Tibial nerve (tissue), 4 donors: ENCODE measurements around the gene PXDN. TPM values are rescaled to one million over a fixed set of nuclear protein-coding genes. Genes with fewer than 3 reads are reported as not detected.
A peak's percentile ranks its signal among the peaks of the same experiment; 100 is the strongest.

Source experiments
- DNase-seq, 2 donors: peaks; one replicate each; pipeline ENCODE4 v3.0.0-alpha.2; 2019; ENCODE audit warnings: low spot score in 2 of 2
- H3K27ac ChIP-seq, 4 donors: fragments of 200-600 bp; sonication (generic) in 3 of 4; one replicate each; pipeline ENCODE4 v1.5.1; 2017 to 2019; ENCODE audit warnings: mild to moderate bottlenecking in 1 of 4
- H3K27me3 ChIP-seq, 2 donors: fragments of 200-600 bp; sonication (generic) in 1 of 2; one replicate each; pipeline versions ENCODE4 v1.5.1 to v1.6.0; 2017 to 2019
- H3K36me3 ChIP-seq, 3 donors: fragments of 200-600 bp; sonication (generic); one replicate each; pipeline ENCODE4 v1.5.1; 2018 to 2019
- H3K4me1 ChIP-seq, 4 donors: fragments of 200-600 bp; sonication (generic) in 3 of 4; one replicate each; pipeline ENCODE4 v1.5.1; 2017 to 2019
- H3K4me3 ChIP-seq, 4 donors: fragments of 200-600 bp; sonication (generic) in 3 of 4; one replicate each; pipeline ENCODE4 v1.5.1; 2017 to 2019; ENCODE audit warnings: mild to moderate bottlenecking in 1 of 4, moderate library complexity in 1 of 4
- H3K9me3 ChIP-seq, 4 donors: fragments of 200-600 bp; sonication (generic) in 3 of 4; one replicate each; pipeline ENCODE4 v1.5.1; 2017 to 2019
- CTCF ChIP-seq, 5 experiments: fragments of 200-600 bp in 3 of 5; fragments of 450-650 bp in 2 of 5; sonication (generic) in 3 of 5; IDR thresholded peaks; one replicate each; pipeline ENCODE4 v1.5.1; 2016 to 2019; ENCODE audit warnings: antibody characterized with exemption in 5 of 5, mild to moderate bottlenecking in 3 of 5, moderate library complexity in 2 of 5
- EP300 ChIP-seq, 2 donors: sonication (generic); formaldehyde crosslinking; IDR thresholded peaks; one replicate each; pipeline ENCODE4 v1.6.1; 2017; ENCODE audit warnings: antibody characterized with exemption in 2 of 2, mild to moderate bottlenecking in 1 of 2
- POLR2A ChIP-seq, 2 donors: fragments of 450-650 bp; IDR thresholded peaks; one replicate each; pipeline ENCODE4 v1.6.1; 2017; ENCODE audit warnings: antibody characterized with exemption in 2 of 2, mild to moderate bottlenecking in 2 of 2, moderate library complexity in 2 of 2
- WGBS, 2 donors: methylation state at CpG; one replicate each; pipeline ENCODE4 v1.1.5; 2018; 5-methylcytosine and 5-hydroxymethylcytosine counted together
- total RNA-seq, 4 donors: library from RNA; depleted of rRNA; stranded (reverse); fragments of >200 nt; gene quantifications; one replicate each; pipeline ENCODE4 v1.1.0, GENCODE V29; 2016

PXDN gene
- total RNA-seq, 4 donors from 2014 or later, result 40.4 to 72.6 (median 52.4) TPM

GRCh38 chr2:1739961-1740715, 4.2 kb downstream of the PXDN start:
- H3K4me1 ChIP-seq, result peaks cover 0 to 50% (median 9%) of the 10 kb centered on the region in 4 donors
- TF ChIP-seq POLR2A (IDR thresholded peaks at IDR 0.05) (no peak), CTCF (IDR thresholded peaks at IDR 0.05) (no peak), EP300 (IDR thresholded peaks at IDR 0.05) (no peak)
- WGBS, 2 donors, result 64 to 69% methylated on average over 19 to 22 of the region's 22 CpGs
- peaks cover 0 to 10% (median 0%) of the 10 kb centered on the region in 3 donors for H3K36me3 ChIP-seq
- H3K27me3 ChIP-seq, result no peaks in the 10 kb centered on the region
- H3K4me3 ChIP-seq, result no peak overlapping the region
- H3K27ac ChIP-seq, result peak overlapping the region in 1 of 4 donors; percentile 70
- DNase-seq, result no peak
- H3K9me3 ChIP-seq, result peaks cover 0 to 8% (median 2%) of the 10 kb centered on the region in 4 donors

DNA sequence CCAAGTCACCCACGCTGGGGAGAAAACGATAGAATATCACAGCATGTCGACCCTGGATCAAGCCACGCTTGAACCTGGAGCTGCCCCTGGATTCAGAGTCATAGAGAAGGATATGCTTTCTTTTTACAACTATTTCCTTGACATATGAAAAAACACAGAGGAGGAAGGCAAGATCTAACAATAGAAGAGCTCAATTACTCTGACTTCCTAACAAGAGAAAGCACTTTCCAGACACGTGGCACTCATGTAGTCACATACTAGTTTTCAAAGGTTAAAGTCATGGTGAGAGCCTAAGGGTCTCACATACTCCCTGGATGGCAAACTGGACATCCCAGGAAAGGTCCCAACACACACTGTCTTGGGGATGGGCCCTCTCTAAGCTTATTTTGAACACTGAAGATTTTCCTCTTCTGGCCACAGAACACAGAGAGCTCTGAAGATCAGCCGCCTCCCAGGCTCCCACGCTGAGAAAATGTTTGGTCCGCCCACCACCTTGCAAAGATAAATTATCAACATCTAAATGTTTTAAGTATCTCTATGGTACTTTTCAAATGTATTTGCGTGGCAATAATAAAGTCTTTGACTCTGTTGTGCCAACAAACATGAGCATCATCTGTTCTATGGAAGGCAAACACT, 4.9 kb downstream of the PXDN start:
- Histone ChIP-seq H3K27ac (peak overlapping the region in 1 of 4 donors; percentile 70), H3K36me3 (peaks cover 0 to 10% (median 0%) of the 10 kb centered on the region in 3 donors), H3K9me3 (peaks cover 0 to 10% (median 2%) of the 10 kb centered on the region in 4 donors), H3K4me3 (no peak overlapping the region), H3K4me1 (peaks cover 0 to 44% (median 7%) of the 10 kb centered on the region in 4 donors), H3K27me3 (no peaks in the 10 kb centered on the region)
- TF ChIP-seq EP300 (IDR thresholded peaks at IDR 0.05), result no peak
- no peak for TF ChIP-seq POLR2A (IDR thresholded peaks at IDR 0.05)
- TF ChIP-seq CTCF (IDR thresholded peaks at IDR 0.05), result no peak
- WGBS, 2 donors, result 69 to 77% methylated on average over 9 of the region's 9 CpGs
- no peak for DNase-seq

DNA sequence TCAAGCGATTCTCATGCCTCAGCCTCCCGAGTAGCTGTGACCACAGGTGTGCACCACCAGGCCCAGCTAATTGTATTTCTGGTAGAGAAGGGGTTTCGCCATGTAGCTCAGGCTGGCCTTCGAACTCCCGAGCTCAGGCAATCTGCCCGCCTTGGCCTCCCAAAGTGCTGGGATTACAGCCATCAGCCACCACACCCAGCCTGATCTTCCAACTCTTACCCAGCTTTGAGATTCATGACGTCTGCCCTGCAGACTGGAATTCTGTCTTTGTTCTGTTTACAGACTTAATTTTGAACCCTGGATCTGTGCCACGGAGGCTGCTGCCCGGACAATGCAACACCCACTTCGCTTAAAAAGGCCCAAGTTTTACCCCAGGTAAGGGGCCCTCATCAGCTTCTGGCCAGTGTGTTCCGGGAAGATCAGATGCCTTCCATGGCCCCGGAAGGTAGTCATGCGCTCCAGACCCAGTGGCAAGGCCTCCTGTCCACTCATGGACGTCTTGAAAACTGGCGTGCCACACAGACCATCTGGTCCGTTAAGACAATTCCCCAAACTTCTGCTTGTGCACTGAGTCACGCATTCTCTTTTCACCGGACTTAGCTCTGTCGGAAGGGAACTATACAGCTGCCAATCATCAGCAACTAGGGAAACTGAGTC, 5.5 kb downstream of the PXDN start:
- H3K27ac ChIP-seq, result peak overlapping the region in 1 of 4 donors; percentile 70
- peaks cover 0 to 10% (median 2%) of the 10 kb centered on the region in 4 donors for H3K9me3 ChIP-seq
- no peak for DNase-seq
- no peak overlapping the region for H3K4me3 ChIP-seq
- no peaks in the 10 kb centered on the region for H3K27me3 ChIP-seq
- 83 to 85% methylated on average over 19 of the region's 19 CpGs for WGBS, 2 donors
- TF ChIP-seq CTCF (IDR thresholded peaks at IDR 0.05) (no peak), EP300 (IDR thresholded peaks at IDR 0.05) (no peak), POLR2A (IDR thresholded peaks at IDR 0.05) (no peak)
- H3K4me1 ChIP-seq, result peaks cover 0 to 43% (median 7%) of the 10 kb centered on the region in 4 donors
- peaks cover 0 to 10% (median 0%) of the 10 kb centered on the region in 3 donors for H3K36me3 ChIP-seq

GRCh38 chr2:1738163-1738562, 6.2 kb downstream of the PXDN start:
- no peak for DNase-seq
- Histone ChIP-seq H3K4me3 (no peak overlapping the region), H3K27ac (no peak overlapping the region), H3K4me1 (peaks cover 0 to 43% (median 7%) of the 10 kb centered on the region in 4 donors), H3K27me3 (no peaks in the 10 kb centered on the region), H3K9me3 (peaks cover 0 to 10% (median 2%) of the 10 kb centered on the region in 4 donors), H3K36me3 (peaks cover 0 to 10% (median 0%) of the 10 kb centered on the region in 3 donors)
- 79 to 90% methylated on average over 7 of the region's 7 CpGs for WGBS, 2 donors
- TF ChIP-seq POLR2A (IDR thresholded peaks at IDR 0.05) (no peak), EP300 (IDR thresholded peaks at IDR 0.05) (no peak), CTCF (IDR thresholded peaks at IDR 0.05) (no peak)
